ENCODE results near the gene PLCL1.

PLCL1 gene

DNA sequence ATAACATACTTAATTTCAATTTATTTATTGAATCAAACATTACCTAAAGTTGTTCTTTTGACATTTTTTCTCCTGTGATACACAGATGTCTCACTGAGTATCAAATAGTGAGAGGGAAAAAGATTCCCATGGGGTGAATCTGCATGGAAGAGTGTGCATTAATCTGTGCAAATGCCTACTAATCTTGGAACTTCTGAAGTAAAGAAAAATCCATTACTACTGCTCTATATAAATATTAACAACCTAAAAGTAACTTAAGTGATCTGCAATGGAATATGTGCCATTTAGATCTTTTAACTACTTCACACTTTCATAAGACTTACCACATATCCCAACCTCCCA lies 125.5 kb downstream of the PLCL1 start:
- DNase-seq = no peak

DNA sequence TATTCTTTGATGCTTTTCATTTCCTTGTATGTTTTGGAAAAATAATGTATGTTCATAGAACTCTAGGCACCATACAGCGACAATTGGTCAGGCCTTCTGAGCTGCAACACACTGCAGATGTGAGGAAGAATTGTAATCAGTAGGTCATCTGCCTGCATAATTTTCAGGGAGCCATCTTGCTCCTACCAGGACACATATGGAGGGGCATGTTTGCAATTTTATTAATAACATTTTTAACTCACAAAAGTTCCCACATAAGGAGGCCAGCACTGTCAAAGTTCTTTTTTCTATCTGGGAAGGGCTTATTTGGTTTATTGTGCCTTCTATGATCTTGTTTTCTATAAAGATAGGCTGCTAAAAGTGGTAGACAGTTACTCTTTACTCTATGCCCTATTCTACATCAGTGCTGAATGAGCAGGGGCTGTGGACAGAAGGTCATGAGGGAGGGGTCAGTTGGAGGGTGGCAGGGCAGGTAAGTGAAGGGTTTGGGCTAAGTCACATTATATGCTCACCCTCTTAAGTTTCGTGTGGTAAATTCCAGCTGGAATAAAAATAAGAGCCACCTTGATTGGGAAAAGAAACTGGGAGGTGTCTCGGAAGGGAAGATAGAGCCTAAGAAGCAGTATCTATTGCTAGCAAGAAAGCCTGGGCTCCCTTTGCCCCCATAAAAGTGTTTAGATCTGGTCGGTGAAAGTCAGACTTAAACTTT lies 126.3 kb downstream of the PLCL1 start:
- DNase-seq = no peak

DNA sequence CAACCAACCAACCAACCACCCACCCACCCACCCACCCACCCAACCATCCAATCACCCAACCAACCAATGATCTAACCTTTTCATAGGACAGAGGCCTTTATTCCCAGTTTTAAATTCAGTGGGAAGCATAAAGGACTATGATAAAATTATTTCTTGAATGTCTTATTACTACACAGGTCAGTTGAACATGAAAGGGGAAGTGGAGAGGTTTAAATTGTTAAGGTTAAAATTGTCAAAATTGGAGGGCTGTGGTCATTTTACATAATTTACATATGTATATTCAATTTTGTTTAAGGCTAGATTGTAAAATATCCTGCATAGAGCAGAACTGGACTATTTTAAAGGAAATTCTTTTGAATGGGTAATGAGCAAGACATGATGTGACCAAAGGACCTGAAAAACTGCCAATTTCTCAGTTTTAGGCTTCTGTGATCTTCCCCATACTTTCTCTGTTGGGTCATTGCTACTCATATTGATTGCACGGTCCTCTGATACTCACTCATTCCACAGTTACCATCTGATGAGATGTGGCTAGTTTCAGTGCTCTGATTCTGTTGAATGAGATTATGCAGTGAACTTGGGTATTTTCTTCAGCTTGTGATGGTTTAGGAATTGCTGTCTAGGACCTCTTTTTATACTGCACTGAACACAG lies 127.4 kb downstream of the PLCL1 start:
- DNase-seq = peak; percentile 77

DNA sequence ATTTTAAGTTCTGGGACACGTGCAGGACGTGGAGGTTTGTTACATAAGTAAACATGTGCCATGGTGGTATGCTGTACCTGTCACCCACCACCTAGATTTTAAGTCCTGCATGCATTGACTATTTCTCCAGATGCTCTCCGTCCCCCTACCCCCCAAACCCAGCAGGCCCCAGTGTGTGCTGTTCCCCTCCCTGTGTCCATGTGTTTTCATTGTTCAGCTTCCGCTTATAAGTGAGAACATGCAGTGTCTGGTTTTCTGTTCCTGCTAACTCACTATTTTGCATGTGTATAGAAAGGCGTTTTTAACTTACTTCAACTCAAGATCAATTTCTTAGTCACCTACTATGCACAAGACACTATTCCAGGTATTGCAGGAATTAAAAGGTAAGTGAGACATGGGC lies 128.0 kb downstream of the PLCL1 start:
- DNase-seq = no peak

DNA sequence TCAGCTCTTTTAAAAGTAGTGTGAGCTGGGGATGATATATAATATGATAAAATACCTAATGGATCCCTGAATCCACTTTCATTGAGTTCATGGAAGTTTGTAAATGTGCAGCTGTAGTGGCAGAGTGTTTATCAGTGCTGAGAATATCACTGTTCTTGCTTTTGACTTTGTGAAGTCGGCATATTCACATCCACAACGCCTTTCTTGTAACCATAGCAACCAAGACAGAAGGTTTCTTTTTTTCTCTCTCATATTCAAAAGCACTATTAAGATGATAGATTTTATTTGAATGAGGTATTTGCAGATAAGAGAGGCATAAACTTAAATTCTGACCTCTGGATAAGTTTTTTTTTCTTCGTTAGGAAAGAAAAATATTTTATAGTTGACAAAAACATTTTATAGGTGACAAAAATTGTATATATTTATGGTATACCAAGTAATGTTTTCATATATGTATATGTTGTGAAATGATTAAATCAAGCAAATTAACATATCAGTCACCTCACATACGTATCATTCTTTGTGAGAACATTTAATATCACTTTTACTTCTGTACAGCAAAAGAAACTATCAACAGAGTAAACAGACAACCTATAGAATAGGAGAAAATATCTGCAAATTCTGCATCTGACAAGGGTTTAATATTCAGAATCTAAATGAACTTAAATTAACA lies 130.0 kb downstream of the PLCL1 start:
- no peak for DNase-seq

DNA sequence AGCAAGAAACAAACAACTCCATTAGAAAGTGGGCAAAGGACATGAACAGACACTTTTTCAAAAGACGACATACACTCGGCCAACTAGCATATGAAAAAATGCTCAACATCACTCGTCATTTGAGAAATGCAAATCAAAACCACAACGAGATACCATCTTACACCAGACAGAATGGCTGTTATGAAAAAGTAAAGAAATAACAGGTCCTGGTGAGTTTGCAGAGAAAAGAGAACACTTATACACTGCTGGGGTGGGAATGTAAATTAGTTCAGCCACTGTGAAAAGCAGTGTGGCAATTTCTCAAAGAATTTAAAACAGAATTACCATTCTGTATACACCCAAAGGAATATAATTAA lies 130.5 kb downstream of the PLCL1 start:
- no peak for DNase-seq

DNA sequence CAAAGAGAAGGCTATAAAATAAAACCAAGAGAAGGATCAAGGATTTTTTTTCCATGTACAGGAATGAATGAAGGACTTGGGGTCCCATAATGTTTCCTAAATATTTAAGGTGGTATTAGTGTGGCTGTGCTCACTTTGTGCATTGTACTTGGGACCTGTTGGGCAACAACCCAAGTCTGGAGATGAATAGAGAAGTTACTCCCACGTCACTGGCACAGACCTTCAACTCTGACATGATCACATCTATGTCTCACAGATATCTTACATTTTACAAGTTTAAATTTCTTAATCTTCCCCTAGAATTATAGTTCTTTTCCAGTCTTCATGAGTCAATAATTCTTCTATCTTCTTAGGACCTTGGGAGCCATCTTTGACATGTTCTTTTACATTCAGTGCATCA lies 133.4 kb downstream of the PLCL1 start:
- no peak for DNase-seq

DNA sequence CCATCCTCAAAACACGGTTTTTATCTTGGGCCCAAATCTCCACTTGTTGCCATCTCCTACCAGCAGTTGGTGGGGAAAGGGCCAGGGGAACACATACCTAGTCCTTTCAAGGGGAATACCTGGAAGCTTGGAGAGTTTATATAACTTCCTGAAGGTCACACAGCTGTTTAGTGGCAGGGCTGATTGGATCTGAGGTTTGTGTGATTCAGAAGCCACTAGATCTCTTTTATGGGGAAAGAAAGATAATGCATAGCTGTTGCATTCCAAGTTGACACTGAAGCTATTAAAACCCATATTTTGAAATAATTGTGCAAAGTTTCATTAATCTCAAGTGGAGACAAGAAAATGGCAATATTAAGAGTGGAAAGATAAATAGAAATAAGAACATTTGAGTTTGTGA lies 134.2 kb downstream of the PLCL1 start:
- no peak for DNase-seq

DNA sequence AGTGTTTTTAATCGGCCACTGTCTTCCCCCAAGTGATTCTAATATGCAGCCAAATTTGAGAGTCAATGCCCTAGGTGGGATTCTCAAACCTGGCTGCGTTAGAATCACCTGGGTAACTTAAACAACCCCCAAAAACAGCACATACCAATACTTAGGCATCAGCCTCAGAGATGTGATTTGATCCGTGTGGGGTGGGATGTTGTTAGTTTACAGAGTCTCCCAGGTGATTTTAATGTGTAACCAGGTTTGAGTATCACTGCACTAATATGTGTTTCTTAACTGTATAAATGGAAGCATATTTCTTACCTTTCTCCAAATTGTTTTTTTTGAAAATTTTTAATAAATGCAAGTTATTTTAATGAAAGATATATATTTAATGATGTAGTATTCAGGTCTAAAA lies 135.4 kb downstream of the PLCL1 start:
- no peak for DNase-seq

DNA sequence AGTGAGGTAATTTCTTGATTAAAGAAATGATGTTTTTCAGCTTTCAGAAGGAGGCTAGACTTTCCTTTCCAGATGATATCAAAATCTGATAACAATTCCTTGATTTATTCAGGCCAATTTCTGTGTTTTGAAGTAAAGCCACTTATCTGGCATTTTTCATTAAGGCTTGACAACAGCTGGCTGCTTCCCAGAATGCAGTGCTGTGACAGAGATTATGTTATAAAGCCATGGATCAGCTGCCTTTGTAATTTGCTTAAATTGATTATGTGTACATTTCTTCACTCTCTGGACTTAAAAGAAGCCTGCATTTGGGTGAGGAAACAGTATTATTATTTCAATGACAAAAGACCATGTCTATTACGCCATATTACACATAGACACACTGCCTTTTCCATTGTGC lies 136.0 kb downstream of the PLCL1 start:
- DNase-seq = no peak

DNA sequence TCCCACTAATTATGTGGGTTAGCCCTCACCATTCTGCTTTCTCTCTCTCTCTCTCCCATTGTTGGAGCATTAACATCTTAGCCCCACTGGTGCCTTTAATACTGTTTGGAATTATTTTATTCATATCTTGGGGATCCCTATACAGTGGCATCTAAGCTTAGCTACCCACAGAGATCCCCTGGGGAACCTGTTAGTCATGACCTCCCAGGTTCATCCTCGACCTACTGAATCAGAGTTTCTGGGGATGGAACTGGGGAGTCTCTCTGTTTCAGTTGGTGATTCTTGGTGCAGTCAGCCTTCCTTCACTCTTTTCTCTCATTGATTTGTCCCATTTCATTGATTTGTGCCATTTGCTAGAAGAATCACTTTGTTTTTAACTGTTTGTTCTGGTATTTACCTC lies 137.3 kb downstream of the PLCL1 start:
- no peak for DNase-seq

DNA sequence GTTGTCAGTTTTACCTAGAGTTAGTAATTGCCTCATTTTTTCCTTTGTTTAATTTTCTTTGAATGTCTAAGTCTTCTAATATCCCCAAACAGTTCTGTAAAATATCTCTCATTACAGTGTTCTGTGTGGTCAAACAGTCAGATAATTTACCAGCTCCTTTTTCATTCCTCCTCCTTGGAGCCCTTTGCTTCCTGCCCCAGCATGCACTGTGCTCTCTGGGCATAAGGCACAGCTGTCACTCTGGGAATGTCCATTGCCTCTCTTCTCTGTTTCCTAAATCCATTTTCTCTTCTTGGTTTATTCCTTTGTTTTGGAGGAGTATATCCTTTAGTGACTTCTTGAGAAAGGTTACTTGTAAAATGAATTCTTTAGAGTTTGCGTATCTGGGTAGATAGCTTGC lies 139.3 kb downstream of the PLCL1 start:
- DNase-seq = no peak

DNA sequence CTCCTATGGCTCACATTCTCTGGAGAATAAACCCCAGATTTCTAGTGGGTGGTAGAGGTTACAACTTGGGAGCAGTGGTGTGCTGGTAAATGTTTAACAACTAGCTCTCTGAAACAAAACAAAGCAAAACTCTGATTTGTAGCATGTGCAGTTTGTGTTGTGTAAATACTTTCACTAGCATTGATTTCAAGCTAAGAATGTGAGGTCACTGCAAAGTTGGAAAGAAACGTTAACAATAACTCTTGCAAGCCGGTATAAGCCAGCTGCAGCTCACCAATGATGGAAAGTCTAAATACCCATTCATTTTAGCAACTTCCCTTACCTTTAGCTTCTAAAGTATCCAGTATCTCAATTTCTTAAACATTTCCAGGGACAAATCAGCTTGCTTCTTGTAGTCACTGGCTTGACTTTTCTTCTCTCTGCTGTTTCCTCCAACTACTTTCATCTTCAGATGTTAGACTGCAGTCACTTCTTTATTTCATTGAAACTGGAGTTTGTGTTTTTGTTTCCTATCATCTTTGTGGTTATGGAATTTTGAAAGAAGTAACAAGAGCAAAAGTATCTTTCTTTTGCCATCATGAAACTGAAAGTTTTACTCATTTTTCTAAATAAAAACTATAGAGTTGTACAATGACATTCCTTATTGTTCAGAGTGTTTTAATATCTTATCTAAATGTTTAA lies 140.2 kb downstream of the PLCL1 start:
- no peak for DNase-seq

DNA sequence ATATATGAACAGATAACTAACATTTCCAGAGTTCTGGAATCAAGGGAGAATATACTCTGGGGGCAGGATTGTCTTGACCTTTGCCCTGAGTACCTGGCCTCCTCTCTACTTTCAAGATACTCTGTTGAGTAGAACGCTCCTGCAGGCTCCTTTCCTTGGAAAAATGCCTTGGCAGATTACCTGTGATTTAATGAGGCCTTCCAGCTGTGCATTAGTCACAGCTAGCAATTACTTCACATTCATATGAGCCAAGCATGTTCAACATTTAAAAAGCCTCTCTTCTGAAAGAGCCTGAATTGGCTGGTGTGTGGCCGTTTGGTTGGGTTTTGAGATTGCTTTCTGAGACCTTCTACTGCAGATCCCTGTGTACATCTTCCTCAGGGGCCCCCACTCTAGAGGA lies 142.2 kb downstream of the PLCL1 start:
- DNase-seq = peak; percentile 45

DNA sequence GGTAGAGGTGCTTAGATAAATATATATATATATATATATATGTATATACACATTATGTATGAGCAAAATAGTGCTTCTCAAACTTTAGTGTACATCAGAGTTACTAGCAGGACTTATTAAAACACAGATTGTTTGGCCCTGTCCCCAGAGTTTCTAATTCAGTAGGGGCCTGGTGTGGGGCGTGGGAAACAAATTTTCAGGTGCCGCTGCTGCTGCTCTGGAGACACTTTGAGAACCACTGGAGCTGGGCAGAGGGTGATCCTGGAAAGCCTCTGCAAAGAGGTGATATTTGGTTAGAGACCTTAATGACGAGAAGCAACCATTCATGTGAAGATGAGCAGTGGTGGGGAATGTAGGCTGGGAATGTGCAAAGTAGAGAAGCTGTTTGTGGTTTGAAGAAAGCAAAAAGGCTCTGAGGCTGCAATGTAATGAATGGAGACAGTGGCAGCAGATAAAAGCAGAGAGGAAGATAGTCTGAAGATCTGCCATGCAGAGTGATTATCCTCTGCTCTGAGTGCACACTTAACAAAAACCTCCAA lies 142.9 kb downstream of the PLCL1 start:
- no peak for DNase-seq

DNA sequence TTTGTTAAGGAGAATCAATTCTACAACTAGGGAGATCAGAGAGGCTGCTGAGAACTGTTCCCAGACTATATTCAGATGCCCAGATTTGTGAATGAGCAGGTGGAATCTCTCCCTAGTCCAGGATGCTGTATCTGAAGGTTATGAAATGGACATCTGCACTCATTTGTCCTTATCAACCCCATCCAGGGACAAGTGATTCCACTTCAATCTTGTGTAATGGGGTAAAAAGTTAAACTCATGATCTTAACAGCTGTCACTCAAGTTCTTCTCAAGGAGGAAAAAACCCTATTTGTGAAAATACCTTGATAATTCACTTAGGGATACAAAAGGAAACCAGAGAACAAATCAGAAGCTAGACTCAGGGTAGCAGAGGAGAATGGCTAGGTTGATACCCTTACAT lies 144.8 kb downstream of the PLCL1 start:
- no peak for DNase-seq

DNA sequence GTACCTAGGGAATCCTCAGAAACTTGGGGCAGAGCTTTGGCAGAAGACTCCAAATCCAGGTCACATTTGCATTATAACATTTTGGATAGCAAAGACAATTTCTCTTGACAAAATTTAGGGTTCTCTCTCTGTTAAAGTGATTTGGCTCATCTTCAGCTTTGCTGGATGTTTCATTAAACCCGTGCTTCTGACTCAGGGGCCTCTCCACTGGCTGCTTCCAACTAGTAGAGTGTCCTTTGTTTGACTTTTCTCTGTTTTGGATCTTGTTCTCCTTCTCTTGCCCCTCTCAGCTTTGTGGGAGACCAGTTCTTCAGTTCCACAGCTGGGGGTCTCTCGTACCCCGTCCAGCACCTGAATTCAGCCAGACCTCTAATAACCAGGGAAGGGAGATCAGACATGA lies 145.6 kb downstream of the PLCL1 start:
- no peak for DNase-seq

DNA sequence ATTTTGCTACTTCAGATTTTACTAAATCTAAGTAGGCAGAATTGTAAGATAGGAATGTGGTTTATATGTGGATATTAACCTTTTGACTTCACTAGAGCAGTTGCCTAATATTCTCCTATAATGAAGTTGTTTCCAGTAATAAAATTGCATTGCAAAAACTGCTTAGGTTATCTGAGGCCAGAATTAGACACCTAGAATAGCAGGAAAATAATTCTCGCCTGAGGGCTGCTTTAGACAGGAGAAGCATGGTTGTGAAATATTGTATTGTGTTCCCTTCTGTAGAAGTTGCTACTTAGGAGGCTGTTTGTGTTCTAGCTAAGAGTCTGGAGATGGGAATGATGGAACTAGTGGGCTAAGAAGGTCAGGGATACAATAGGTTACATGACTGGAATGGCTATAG lies 146.3 kb downstream of the PLCL1 start:
- DNase-seq = no peak

DNA sequence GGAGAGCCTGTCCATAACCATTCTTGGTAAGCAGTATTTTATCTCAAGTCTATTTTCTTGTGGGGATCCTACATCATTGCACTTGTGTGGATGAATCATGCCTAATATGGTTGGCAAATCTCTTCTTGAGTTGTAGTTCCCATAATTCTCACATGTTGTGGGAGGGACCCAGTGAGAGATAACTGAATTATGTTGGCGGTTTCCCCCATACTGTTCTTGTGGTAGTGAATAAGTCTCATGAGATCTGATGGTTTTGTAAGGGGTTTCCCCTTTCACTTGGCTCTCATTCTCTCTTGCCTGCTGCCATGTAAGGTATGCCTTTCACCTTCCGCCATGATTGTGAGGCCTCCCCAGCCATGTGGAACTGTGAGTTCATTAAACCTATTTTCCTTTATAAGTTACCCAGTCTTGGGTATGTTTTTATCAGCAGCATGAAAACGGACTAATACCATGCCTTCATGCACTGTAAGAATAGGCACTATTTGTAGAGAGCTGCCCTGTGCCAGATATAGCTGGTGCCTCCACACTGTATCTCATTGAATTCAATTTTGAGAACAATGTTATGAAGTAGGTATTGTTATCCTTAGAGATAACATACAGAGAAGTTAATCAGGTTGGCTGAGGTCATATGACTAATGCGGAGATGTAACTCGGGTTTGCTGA lies 148.3 kb downstream of the PLCL1 start:
- DNase-seq = peak; percentile 36

DNA sequence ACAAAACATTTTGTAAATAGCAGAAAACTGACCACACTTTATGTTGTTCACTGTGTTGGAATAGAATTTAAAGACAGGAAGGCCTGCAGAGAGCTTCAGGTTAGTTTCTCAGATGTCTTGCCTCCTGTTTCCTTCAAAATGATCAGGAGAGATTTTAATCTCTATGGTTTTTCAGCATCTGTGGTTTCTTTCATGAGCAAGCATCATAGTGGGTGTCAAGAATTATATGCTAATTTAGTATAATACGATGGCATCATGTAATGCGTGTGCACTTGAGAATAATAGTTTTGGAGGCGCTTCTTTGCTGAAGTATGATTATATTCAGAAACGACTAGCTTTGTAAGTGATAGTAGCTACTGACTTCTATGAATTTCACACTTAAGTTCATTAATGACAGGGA lies 149.9 kb downstream of the PLCL1 start:
- no peak for DNase-seq

DNA sequence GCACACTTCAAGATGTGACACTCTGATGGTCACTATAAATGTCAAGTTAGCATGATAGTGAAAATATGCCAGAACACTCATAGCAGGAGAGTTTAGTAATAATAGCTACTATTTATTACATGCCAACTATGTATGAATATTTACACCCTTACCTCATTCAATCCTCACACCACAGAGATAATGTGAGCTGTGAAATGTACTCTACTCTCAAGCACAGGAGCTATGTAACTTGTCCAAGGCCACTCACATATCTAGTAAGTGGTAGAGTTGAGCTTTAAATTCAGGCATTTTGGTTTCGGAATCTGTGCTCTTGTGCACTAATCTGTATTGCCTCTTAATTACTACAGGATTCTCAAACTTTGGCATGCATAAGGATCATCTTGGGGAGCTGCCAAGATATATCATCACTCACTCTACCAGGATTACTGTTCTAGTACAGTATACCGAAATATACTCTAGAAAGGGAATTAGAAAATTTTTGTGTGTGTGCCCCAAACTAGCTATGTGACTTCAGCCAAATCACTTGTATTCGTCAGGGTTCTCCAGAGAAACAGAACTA lies 154.3 kb downstream of the PLCL1 start:
- peak; percentile 40 for DNase-seq

DNA sequence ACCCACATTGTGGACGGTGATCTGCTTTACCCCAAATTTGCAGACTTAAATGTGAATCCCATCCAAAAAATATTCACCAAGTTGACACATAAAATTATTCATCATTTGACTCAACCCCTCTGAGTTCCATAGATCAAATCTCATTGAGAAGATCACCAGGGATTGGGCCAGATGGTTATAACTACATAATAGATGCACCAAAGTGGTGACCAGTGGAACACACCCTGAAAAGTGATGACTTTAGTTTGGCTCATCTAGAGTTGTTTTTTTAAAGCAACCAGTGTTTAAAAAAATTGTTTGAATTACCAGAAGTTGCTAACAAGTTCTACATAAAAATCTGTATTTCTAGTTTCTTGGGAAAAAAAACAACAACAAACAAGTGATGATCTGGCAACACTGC lies 155.0 kb downstream of the PLCL1 start:
- DNase-seq = no peak

DNA sequence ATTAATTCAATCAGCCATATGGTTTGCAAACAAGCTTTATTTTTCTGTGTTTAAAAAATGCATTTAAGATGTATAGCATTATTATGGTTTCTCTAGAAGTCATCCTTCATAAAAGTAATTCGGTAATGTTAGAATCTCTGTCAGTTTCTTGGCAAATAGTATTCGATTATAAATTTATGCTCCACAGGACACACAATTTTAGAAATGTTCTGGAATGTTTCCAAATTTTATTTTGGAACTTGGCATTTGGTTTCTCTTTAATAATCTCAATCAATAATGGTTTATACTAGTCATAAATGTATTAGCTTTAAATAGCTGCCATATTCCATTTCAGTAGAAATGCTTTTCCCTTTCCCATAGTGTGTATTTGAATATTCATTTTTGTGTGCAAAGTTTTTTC lies 156.4 kb downstream of the PLCL1 start:
- no peak for DNase-seq
